ENCODE data around the gene KCTD19. TPM values are rescaled to one million over a fixed set of nuclear protein-coding genes. Genes with fewer than 3 reads are reported as not detected.
"Not testable (repeated sequence)": the region's sequence is repeated elsewhere in the genome, so short reads cannot be mapped to it uniquely, and the experiment has no call there.

Gene KCTD19
- total RNA-seq, 1 experiment from 2014 or later = not detected

DNA sequence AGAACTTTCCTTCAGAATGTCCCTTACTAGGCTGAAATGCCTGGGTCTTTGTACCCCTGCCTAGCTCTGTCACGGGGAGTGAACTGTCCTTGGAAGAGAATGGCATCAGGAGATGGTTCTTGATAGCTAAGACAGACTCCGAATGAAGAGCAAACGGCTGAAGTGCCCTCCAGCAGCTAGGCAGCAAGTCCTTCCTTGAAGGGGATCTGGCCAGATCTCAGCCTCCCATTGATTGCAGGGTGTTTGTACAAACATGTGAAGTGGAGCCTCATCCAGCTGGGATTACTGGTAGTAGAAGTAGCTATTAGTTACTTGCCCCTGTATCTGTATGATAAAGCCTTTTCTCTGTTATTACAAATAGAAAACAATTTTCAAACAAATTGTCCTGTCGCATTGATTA, 31.0 kb upstream of the KCTD19 start:
- Histone ChIP-seq H2AFZ (ENCODE audit: low read length) (no peak overlapping the region), H3K4me1 (ENCODE audit: insufficient read depth, low read length) (no peaks in the 10 kb centered on the region), H3K9ac (ENCODE audit: low read length) (no peak overlapping the region), H3K36me3 (ENCODE audit: low read depth, low read length) (no peaks in the 10 kb centered on the region), H3K4me2 (ENCODE audit: low read length) (no peak overlapping the region), H3K27ac (ENCODE audit: low read length) (no peak overlapping the region), H4K20me1 (ENCODE audit: low read length) (no peaks in the 10 kb centered on the region), H3K27me3 (ENCODE audit: low read length) (no peaks in the 10 kb centered on the region), H3K79me2 (ENCODE audit: low read length) (no peaks in the 10 kb centered on the region), H3F3A (ENCODE audit: low read length, unreplicated experiment) (no peaks in the 10 kb centered on the region), H3K4me3 (ENCODE audit: low read length) (no peak overlapping the region), H3K9me3 (ENCODE audit: low read length) (no peaks in the 10 kb centered on the region), H3K9me2 (replicated peaks; ENCODE audit: low read length) (no peaks in the 10 kb centered on the region)
- TF ChIP-seq EZH2 (IDR thresholded peaks at IDR 0.05; ENCODE audit: low read length, unreplicated experiment) = no peak
- TF ChIP-seq, protein P1, sequence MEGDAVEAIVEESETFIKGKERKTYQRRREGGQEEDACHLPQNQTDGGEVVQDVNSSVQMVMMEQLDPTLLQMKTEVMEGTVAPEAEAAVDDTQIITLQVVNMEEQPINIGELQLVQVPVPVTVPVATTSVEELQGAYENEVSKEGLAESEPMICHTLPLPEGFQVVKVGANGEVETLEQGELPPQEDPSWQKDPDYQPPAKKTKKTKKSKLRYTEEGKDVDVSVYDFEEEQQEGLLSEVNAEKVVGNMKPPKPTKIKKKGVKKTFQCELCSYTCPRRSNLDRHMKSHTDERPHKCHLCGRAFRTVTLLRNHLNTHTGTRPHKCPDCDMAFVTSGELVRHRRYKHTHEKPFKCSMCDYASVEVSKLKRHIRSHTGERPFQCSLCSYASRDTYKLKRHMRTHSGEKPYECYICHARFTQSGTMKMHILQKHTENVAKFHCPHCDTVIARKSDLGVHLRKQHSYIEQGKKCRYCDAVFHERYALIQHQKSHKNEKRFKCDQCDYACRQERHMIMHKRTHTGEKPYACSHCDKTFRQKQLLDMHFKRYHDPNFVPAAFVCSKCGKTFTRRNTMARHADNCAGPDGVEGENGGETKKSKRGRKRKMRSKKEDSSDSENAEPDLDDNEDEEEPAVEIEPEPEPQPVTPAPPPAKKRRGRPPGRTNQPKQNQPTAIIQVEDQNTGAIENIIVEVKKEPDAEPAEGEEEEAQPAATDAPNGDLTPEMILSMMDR (conservative IDR thresholded peaks at IDR 0.05; ENCODE audit: low read depth, low read length) = no peak
- no peak for TF ChIP-seq EZH2phosphoT487 (IDR thresholded peaks at IDR 0.05; ENCODE audit: borderline replicate concordance, low read length)
- ATAC-seq (no peak), DNase-seq (no peak)
- intact Hi-C loops (cut with micrococcal nuclease) = no loop called here
- CTCF ChIA-PET = no interaction called here
- BruUV-seq (replicated peaks) = no TSS peak
- POLR2A ChIA-PET (ENCODE audit: unreplicated experiment) = no interaction called here

DNA sequence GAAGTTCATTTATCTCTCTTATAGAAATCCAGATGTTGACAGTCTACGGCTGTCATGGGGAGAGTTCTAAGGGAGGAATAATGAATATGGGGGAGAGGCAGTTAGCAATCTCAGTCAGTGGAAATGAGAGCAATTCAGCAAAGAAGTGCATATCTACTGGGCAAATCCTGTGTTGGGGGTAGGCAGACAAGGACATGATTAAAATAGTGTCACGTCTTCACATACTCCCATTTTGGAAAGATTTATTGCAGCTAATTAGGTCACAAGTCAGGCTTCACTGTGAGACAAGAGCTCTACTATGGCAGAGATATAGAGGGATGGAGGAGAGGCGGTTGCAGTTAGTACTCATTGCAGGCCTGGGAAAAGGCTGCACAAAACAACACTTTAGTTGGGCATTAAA, 29.9 kb upstream of the KCTD19 start:
- Histone ChIP-seq H3K9me3 (ENCODE audit: low read length) (no peaks in the 10 kb centered on the region), H4K20me1 (ENCODE audit: low read length) (no peaks in the 10 kb centered on the region), H3K4me2 (ENCODE audit: low read length) (no peak overlapping the region), H3K36me3 (ENCODE audit: low read depth, low read length) (no peaks in the 10 kb centered on the region), H3K27ac (ENCODE audit: low read length) (no peak overlapping the region), H3K9ac (ENCODE audit: low read length) (no peak overlapping the region), H3K4me1 (ENCODE audit: insufficient read depth, low read length) (no peaks in the 10 kb centered on the region), H3K9me2 (replicated peaks; ENCODE audit: low read length) (no peaks in the 10 kb centered on the region), H3K27me3 (ENCODE audit: low read length) (no peaks in the 10 kb centered on the region), H3F3A (ENCODE audit: low read length, unreplicated experiment) (no peaks in the 10 kb centered on the region), H2AFZ (ENCODE audit: low read length) (no peak overlapping the region), H3K4me3 (ENCODE audit: low read length) (no peak overlapping the region), H3K79me2 (ENCODE audit: low read length) (no peaks in the 10 kb centered on the region)
- POLR2A ChIA-PET (ENCODE audit: unreplicated experiment) = no interaction called here
- no TSS peak for BruUV-seq (replicated peaks)
- intact Hi-C loops (cut with micrococcal nuclease) = no loop called here
- CTCF ChIA-PET = no interaction called here
- ATAC-seq = no peak
- TF ChIP-seq, protein P1 (conservative IDR thresholded peaks at IDR 0.05; ENCODE audit: low read depth, low read length) = no peak
- no peak for TF ChIP-seq EZH2 (IDR thresholded peaks at IDR 0.05; ENCODE audit: low read length, unreplicated experiment)
- TF ChIP-seq EZH2phosphoT487 (IDR thresholded peaks at IDR 0.05; ENCODE audit: borderline replicate concordance, low read length) = no peak
- no peak for DNase-seq

DNA sequence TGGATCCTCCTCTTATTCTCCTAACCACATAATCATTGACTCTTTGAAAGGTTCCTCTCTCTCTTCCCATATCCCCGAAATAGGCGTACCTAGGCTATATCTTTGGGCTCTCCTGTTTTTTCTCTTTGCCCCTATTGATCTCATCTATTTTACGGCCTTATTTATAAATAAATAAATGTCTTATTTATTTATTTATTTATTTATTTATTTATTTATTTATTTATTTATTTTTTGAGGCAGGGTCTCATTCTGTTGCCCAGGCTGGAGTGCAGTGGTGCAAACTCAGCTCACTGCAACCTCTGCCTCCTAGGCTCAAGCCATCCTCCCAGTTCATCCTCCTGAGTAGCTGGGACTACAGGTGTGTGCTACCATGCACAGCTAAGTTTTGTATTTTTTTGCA, 25.9 kb upstream of the KCTD19 start:
- H3K36me3 ChIP-seq (ENCODE audit: low read depth, low read length); H3K4me3 ChIP-seq (ENCODE audit: low read length); CTCF ChIA-PET; ATAC-seq; H3K9me3 ChIP-seq (ENCODE audit: low read length); H3K79me2 ChIP-seq (ENCODE audit: low read length); H3K27ac ChIP-seq (ENCODE audit: low read length); BruUV-seq (replicated peaks); H2AFZ ChIP-seq (ENCODE audit: low read length); intact Hi-C loops (cut with micrococcal nuclease); H3K9me2 ChIP-seq (replicated peaks; ENCODE audit: low read length); H3K4me2 ChIP-seq (ENCODE audit: low read length); H3K9ac ChIP-seq (ENCODE audit: low read length); POLR2A ChIA-PET (ENCODE audit: unreplicated experiment); H3K27me3 ChIP-seq (ENCODE audit: low read length); H4K20me1 ChIP-seq (ENCODE audit: low read length); DNase-seq; H3K4me1 ChIP-seq (ENCODE audit: insufficient read depth, low read length); H3F3A ChIP-seq (ENCODE audit: low read length, unreplicated experiment): not testable (repeated sequence)

All from PC-3 (cell line).